Heart right ventricle (tissue), 16 donors: Measurements from ENCODE around the gene GPR148. TPM values are rescaled to one million over a fixed set of nuclear protein-coding genes. Genes with fewer than 3 reads are reported as not detected.

Experiments
- ATAC-seq, 8 donors: fragments of 200-7000 bp; cut with Tn5 transposase; one replicate each; pipeline ENCODE4 v1.9.1; 2020; ENCODE audit warnings: mild to moderate bottlenecking in 8 of 8, moderate library complexity in 8 of 8, moderate number of reproducible peaks in 1 of 8
- DNase-seq, 2 donors: peaks; one replicate each; pipeline ENCODE4 v3.0.0-alpha.2; 2020
- H3K27ac ChIP-seq, 10 donors: fragments of 200-600 bp; sonication (generic) in 2 of 10; one replicate each; pipeline versions ENCODE4 v1.5.0 to v1.8.0; 2020 to 2022; ENCODE audit warnings: mild to moderate bottlenecking in 3 of 10
- H3K27me3 ChIP-seq, 7 donors: fragments of 200-600 bp; one replicate each; pipeline ENCODE4 v1.8.0; 2021 to 2022; ENCODE audit warnings: mild to moderate bottlenecking in 2 of 7
- H3K36me3 ChIP-seq, 9 donors: fragments of 200-600 bp; sonication (generic) in 1 of 9; one replicate each; pipeline versions ENCODE4 v1.5.0 to v1.8.0; 2020 to 2022; ENCODE audit warnings: mild to moderate bottlenecking in 2 of 9
- H3K4me1 ChIP-seq, 9 donors: fragments of 200-600 bp; sonication (generic) in 1 of 9; one replicate each; pipeline versions ENCODE4 v1.5.0 to v1.8.0; 2020 to 2022; ENCODE audit warnings: mild to moderate bottlenecking in 4 of 9
- H3K4me3 ChIP-seq, 10 donors: fragments of 200-600 bp; sonication (generic) in 2 of 10; one replicate each; pipeline versions ENCODE4 v1.5.0 to v1.8.0; 2020 to 2022; ENCODE audit warnings: mild to moderate bottlenecking in 7 of 10, moderate library complexity in 2 of 10
- H3K9me3 ChIP-seq, 11 donors: fragments of 200-600 bp in 10 of 11; sonication (generic) in 2 of 11; one replicate each; pipeline versions ENCODE4 v1.5.0 to v1.8.0; 2013 to 2022; ENCODE audit warnings: mild to moderate bottlenecking in 2 of 11, control low read depth in 1 of 11, moderate library complexity in 1 of 11
- CTCF ChIP-seq, 9 donors: fragments of 200-600 bp; sonication (generic) in 2 of 9; IDR thresholded peaks; one replicate each; pipeline versions ENCODE4 v1.5.0 to v1.8.0; 2021 to 2022; ENCODE audit warnings: antibody characterized with exemption in 9 of 9, mild to moderate bottlenecking in 5 of 9, moderate library complexity in 1 of 9
- WGBS, 2 donors: extraction: QIAGEN DNeasy Blood & Tissue Kit; methylation state at CpG; one replicate each; pipeline ENCODE4 v1.1.7; 2013; ENCODE audit warnings: inconsistent platforms in 1 of 2; 5-methylcytosine and 5-hydroxymethylcytosine counted together
- intact Hi-C, 10 donors: fragments of 100-400 bp; cut with DNase I; formaldehyde crosslinking; loops; one replicate each; pipeline versions ENCODE4 v1.11.1 to v1.14.2; 2022
- polyA plus RNA-seq, 2 donors: library from polyadenylated mRNA; stranded (reverse); fragments of 200-250 nt; gene quantifications; one replicate each; pipeline ENCODE4 v1.2.3, GENCODE V29; 2013
- total RNA-seq, 10 donors: library from RNA; stranded (reverse); fragmentation: NEBNext Ultra II Directional in 3 of 10; extraction: Animal tissue kit (Norgen Biotek cat#: 25700) in 3 of 10; gene quantifications; one replicate each; pipeline versions ENCODE4 v1.2.1 to v1.2.4, GENCODE V29; 2021 to 2023
- donor health status: Arrhythmogenic right ventricular cardiomyopathy.
- donor health status: ischemic (EF 13 %, LVEDD 7.1; RV severe dilation, severe dysfunction).
- donor health status: healthy with polysubstance abuse.
- donor health status: DM: no; HTN: yes; CAD: no.
- donor health status: DM: no; HTN: no; CAD: no.
- donor health status: ischemic (EF 25% LVEDD 6.9; RV normal size, moderate dysfunction).
- donor health status: ischemic (EF 25% LVEDD 5.7; RV mildly dilated, moderate dysfunction).
- donor health status: healthy.
- donor health status: DM: yes; HTN: yes; CAD: no.
- donor health status: Ischemic cardiomyopathy.
- donor health status: ischemic (EF 35%, LVEDD 5.7; RV mildly dilated, moderate dysfunction).
- donor health status: nonischemic (EF 11% LVEDD 7.7; RV severe dilation, severe dysfunction).
- donor health status: DM: yes; HTN: yes; CAD: no.
- donor health status: PGD.
- donor health status: ischemic (EF 29% LVEDD 5.4; RV normal size, mild dysfunction).
- donor health status: nonischemic (EF 23%, LVEDD 6.1; RV moderate dilation, normal function).

The GPR148 gene
- total and polyA plus RNA-seq, 12 donors = not detected

GRCh38 chr2:130764821-130765115, 35.9 kb downstream of the GPR148 start:
- peaks cover 0 to 44% (median 35%) of the 10 kb centered on the region in 7 donors for H3K27me3 ChIP-seq

GRCh38 chr2:130765464-130765863, 36.6 kb downstream of the GPR148 start:
- no peak overlapping the region for H3K4me3 ChIP-seq
- H3K4me1 ChIP-seq = no peaks in the 10 kb centered on the region
- TF ChIP-seq CTCF (IDR thresholded peaks at IDR 0.05) = no peak
- no peak for DNase-seq
- H3K27me3 ChIP-seq = peaks cover 0 to 45% (median 29%) of the 10 kb centered on the region in 7 donors
- no peak overlapping the region for H3K27ac ChIP-seq
- intact Hi-C loops = no loop called here
- no peaks in the 10 kb centered on the region for H3K9me3 ChIP-seq
- H3K36me3 ChIP-seq = no peaks in the 10 kb centered on the region
- no peak for ATAC-seq
- 81 to 84% methylated on average over 6 of the region's 6 CpGs for WGBS, 2 donors

More at GRCh38 chr2:130764821-130765115, 35.9 kb downstream of the GPR148 start:
- no peaks in the 10 kb centered on the region for H3K9me3 ChIP-seq
- no peak for DNase-seq
- no peak overlapping the region for H3K4me3 ChIP-seq
- no peak overlapping the region for H3K27ac ChIP-seq
- intact Hi-C loops = no loop called here
- TF ChIP-seq CTCF (IDR thresholded peaks at IDR 0.05) = no peak
- 88 to 92% methylated on average over 5 of the region's 5 CpGs for WGBS, 2 donors
- ATAC-seq = no peak
- H3K36me3 ChIP-seq = no peaks in the 10 kb centered on the region
- no peaks in the 10 kb centered on the region for H3K4me1 ChIP-seq

GRCh38 chr2:130766037-130766436, 37.2 kb downstream of the GPR148 start:
- Histone ChIP-seq H3K4me1 (no peaks in the 10 kb centered on the region), H3K4me3 (no peak overlapping the region), H3K9me3 (no peaks in the 10 kb centered on the region), H3K27ac (no peak overlapping the region), H3K27me3 (peaks cover 0 to 45% (median 25%) of the 10 kb centered on the region in 7 donors), H3K36me3 (no peaks in the 10 kb centered on the region)
- intact Hi-C loops = no loop called here
- 90 to 91% methylated on average over 7 of the region's 7 CpGs for WGBS, 2 donors
- ATAC-seq = no peak
- no peak for TF ChIP-seq CTCF (IDR thresholded peaks at IDR 0.05)
- no peak for DNase-seq

DNA sequence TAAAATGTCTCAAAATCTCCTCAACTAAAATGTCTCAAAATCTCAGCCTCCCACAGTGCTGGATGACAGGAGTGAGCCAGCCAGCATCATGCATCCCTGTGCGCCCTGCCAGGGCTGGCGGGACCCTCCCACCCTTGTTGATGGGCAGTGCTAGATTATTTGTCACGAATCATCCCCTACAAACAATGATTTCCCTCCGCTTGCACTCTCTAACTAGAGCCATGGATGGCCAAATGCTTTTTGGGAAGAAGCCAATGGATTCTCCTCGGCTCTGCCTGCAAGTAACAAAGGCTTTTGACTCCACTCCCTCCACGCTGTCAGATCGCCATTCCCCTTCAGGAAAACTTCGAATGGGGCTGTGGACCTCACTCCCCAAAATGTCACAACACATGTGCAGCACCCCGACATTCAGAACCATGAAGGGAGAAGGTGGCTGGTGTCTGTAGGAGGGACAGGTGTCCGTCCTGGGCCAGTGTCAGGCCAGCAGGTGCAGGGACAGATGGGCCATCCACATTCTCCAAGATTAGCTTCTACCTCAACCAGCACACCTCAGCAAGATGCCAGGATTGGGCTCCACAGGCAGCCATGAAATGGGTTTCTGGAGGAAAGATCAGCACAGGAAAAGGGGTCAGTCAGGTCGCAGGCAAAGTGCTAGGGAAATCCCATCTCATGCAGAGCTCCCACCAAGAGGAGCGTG, 38.0 kb downstream of the GPR148 start:
- ATAC-seq = no peak
- DNase-seq = no peak

More for the DNA sequence above, 38.0 kb downstream of the GPR148 start:
- H3K4me1 ChIP-seq = no peaks in the 10 kb centered on the region
- intact Hi-C loops = no loop called here
- 73 to 80% methylated on average over 12 of the region's 12 CpGs for WGBS, 2 donors
- no peak overlapping the region for H3K4me3 ChIP-seq
- no peak for TF ChIP-seq CTCF (IDR thresholded peaks at IDR 0.05)
- no peaks in the 10 kb centered on the region for H3K9me3 ChIP-seq
- peaks cover 0 to 43% (median 23%) of the 10 kb centered on the region in 7 donors for H3K27me3 ChIP-seq
- H3K36me3 ChIP-seq = no peaks in the 10 kb centered on the region
- no peak overlapping the region for H3K27ac ChIP-seq
